Gastrocnemius medialis (tissue), 4 donors: Measurements from ENCODE around the gene KLHL8.

Experiments used
- POLR2A ChIP-seq, 2 donors: fragments of 450-650 bp; IDR thresholded peaks; one replicate each; pipeline ENCODE4 v1.6.1; 2017; ENCODE audit warnings: antibody characterized with exemption in 2 of 2, mild to moderate bottlenecking in 2 of 2, moderate library complexity in 2 of 2
- TF ChIP-seq, protein P1 (sequence below), 5 experiments: fragments of 450-650 bp in 3 of 5; fragments of 200-600 bp in 2 of 5; sonication (generic) in 2 of 5; IDR thresholded peaks in 4 of 5; conservative IDR thresholded peaks in 1 of 5; 1 replicate in 4 of 5; 2 replicates in 1 of 5; pipeline ENCODE4 v1.5.1; 2016 to 2019; ENCODE audit warnings: antibody characterized with exemption in 5 of 5, mild to moderate bottlenecking in 3 of 5, moderate library complexity in 3 of 5

DNA sequence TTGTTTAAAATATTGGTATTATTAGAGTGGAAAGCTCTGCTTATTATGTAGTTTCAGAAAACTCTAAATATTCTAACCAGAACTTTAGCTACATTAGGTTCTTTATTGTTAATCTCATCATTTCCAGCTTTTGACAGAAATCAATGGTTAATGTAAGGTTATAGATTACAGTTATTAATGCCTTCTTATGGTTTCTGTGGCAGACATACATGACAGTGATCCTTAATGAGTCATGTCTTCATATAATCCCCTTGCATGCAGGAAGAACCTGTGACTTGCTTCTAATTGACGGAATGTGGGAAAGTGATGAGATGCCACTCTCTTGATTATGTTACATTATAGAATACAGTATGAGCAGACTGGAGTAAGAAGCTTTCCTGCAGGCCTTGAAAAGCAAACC is 23.5 kb downstream of the KLHL8 start:
- TF ChIP-seq, protein P1, sequence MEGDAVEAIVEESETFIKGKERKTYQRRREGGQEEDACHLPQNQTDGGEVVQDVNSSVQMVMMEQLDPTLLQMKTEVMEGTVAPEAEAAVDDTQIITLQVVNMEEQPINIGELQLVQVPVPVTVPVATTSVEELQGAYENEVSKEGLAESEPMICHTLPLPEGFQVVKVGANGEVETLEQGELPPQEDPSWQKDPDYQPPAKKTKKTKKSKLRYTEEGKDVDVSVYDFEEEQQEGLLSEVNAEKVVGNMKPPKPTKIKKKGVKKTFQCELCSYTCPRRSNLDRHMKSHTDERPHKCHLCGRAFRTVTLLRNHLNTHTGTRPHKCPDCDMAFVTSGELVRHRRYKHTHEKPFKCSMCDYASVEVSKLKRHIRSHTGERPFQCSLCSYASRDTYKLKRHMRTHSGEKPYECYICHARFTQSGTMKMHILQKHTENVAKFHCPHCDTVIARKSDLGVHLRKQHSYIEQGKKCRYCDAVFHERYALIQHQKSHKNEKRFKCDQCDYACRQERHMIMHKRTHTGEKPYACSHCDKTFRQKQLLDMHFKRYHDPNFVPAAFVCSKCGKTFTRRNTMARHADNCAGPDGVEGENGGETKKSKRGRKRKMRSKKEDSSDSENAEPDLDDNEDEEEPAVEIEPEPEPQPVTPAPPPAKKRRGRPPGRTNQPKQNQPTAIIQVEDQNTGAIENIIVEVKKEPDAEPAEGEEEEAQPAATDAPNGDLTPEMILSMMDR (IDR thresholded peaks at IDR 0.05 in 4 of 5, conservative IDR thresholded peaks at IDR 0.05 in 1 of 5) = no peak
- TF ChIP-seq POLR2A (IDR thresholded peaks at IDR 0.05) = no peak
